ENCODE measurements around the gene GPR4.
A peak's percentile ranks its signal among the peaks of the same experiment; 100 is the strongest.
"Not testable (repeated sequence)": the region's sequence is repeated elsewhere in the genome, so short reads cannot be mapped to it uniquely, and the experiment has no call there.

GPR4 gene

DNA sequence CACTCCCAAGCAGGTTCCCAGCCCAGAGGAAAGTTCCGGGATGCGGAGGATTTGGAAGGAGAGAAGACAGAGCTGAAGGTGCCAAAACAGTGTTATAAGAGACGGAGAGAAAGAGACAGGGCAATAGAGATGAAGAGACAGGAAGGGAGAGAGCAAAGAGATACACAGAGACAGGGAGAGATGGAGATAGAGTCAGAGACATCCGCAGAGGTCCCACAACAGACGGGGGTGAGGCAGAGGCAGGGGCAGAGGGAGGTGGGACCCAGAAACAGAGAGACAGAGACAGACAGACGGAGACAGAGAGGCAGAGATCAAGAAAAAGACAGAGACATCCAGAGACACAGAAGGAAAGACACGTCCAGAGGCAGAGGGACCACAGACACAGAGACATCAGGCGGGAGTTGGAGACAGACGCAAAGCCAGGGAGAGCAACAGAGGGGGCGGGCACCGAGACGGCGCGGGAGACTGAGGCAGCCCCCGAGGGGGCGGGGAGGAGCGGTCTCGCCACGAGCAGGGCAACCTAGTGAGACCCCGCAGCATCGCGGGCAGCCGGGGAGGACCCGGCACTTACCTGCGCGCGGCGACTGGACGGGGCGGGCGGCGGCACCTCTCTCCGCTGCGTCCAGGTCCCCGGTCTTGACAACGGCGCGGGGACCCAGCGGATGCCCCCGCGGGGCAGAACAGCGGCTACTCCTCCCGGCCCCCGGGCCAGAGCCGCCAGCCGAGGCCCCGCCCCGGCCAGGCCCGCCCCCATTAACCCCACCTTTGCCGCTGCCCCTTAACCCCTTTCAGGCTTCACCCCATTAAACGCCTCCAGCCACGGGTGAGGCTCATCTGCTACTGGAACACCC is at the start of gene GPR4:
GPR4 (minus strand) TSS at position 689 of the 851 bp plus-strand sequence. CDS start 10,346 bp downstream, outside the sequence.
- DNase-seq (ENCODE audit: low read depth in 2 of 3, low spot score in 1 of 3) = no peak

DNA sequence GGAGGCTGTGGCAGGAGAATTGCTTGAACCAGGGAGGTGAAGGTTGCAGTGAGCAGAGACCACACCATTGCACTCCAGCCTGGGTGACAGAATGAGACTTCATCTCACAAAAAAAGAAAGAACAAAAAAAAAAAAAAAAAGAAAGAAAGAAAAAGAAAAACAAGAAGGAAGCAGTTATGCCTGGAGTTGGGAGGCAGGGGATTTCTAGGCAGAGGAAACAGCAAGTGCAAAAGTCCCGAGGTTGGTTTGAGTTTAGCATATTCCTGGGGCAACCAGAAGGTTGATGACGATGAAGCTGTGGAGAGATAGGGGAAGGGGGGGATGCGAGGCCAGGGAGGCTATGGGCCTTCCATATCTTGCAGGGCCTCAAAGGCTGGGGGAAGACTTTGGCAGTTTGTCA is 48.7 kb upstream of the GPR4 start:
- DNase-seq (ENCODE audit: low read depth in 2 of 3, low spot score in 1 of 3) = no peak

DNA sequence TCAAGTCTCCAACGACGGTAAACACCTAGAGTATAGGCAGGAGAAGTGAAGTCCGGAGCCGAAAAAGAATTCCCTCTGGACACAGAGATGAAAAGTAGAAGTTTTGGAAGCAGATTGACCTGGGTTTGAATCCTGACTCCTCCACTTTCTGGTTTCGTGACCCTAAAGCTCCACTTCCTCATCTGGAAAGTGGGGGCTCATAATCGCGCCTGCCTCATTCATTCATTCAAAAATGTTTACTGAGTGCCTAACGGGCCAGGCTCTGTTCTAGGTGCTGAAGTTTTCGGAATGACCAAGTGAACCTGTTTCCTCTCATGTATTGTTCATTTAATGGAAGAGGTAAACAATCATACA is 44.3 kb upstream of the GPR4 start:
- no peak for DNase-seq (ENCODE audit: low read depth in 2 of 3, low spot score in 1 of 3)

DNA sequence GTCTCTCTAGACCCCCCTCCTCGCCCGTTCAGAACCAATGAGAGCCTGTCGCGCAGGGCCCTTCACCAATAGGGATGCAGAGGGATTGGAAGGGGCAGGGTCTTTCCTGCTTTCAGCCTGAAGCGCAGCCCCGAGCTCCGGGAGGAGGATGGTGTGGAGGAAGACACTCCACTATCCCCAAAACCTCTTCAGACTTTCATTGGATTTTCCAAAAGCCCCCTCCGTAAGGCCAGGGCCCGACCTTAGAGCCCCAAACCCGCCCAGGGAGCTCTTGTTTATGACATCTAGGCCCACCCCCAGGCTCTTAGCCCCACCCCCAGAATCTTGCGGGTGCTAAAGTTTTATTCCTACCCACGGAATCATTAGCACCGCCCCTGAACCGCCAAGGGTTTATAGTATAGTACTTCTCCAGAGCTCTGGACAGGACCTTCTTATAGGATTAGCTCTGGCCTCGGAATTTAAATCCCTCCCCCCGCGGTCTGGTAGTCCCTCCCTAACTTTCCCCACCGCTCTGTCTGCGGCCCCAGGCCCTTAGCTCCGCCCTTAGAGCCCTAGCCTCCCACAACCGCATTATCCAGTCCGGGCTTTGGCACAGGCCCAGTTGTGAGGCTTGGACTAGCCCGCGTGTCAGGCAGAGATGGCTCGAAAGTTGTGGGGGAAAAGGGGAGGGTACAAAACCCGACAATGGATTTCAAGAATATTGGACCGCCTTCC is 43.8 kb upstream of the GPR4 start:
- DNase-seq (ENCODE audit: low read depth in 2 of 3, low spot score in 1 of 3) = peak; percentile 81 to 83 (median 81)

DNA sequence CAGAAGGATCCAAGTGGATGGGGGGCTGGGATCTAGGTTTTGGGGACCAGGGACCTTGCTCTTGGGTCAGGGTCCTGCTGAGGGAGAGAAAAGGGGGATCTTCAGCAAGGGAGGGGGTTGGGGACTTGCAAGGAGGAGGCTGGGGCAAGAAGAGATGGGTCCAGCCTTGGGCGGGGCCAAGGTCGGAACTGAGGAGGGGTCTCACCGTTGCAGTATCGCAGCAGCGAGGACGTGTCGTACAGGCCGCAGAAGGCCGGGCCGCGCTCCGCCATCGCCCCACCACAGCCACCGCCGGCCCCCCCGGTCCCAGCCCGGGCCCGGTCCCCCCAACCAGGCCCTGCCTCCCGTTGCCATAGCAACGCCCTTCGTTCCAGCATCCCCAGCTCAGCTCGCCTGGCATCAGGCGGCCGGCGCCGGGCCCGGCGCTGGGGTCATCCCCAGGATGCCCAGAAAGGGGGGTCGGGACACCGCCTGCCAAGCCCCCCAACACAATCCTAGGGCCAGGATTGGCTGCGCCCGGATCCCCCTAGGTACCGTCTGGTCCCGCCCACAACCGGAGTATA is 43.1 kb upstream of the GPR4 start:
- DNase-seq (ENCODE audit: low read depth in 2 of 3, low spot score in 1 of 3) = no peak

DNA sequence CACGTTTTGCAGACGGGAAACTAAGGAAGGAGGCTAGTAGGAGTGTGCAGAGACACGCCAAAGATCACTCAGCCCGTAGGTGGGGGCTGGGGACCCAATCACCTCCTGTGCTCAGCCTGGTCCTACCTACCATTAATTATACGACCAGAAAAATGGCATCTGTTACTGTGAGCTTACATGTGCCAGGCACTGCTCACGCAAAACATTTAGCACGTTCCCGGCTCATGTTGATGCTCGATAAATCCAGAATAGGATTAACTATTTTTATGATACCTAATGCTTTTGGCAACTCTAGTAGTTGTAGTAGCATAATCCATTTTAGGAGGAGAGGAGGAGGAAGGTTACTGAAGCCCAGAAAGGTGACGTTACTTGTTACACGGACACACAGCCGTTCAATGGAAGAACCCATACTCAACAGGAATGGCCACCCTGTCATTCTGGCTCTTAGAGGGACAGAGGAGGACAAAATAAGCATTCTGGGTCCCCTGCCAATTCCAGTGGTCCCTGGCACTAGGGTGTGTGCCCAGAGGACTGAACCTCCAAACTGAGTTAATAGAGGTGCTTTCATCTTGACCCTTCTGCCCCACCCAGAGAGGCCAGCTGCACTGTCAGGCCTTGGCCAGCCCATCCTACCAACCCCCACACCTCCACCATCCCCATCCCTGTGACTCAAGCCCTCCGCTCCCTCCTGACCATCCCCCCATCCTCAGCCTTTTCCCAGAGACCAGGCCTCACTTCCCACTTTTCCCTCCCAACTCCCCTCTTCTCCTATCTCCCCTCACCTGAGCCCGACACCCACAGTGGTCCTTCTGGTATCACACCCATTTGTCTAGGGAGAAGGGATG is 42.1 kb upstream of the GPR4 start:
- no peak for DNase-seq (ENCODE audit: low read depth in 2 of 3, low spot score in 1 of 3)

DNA sequence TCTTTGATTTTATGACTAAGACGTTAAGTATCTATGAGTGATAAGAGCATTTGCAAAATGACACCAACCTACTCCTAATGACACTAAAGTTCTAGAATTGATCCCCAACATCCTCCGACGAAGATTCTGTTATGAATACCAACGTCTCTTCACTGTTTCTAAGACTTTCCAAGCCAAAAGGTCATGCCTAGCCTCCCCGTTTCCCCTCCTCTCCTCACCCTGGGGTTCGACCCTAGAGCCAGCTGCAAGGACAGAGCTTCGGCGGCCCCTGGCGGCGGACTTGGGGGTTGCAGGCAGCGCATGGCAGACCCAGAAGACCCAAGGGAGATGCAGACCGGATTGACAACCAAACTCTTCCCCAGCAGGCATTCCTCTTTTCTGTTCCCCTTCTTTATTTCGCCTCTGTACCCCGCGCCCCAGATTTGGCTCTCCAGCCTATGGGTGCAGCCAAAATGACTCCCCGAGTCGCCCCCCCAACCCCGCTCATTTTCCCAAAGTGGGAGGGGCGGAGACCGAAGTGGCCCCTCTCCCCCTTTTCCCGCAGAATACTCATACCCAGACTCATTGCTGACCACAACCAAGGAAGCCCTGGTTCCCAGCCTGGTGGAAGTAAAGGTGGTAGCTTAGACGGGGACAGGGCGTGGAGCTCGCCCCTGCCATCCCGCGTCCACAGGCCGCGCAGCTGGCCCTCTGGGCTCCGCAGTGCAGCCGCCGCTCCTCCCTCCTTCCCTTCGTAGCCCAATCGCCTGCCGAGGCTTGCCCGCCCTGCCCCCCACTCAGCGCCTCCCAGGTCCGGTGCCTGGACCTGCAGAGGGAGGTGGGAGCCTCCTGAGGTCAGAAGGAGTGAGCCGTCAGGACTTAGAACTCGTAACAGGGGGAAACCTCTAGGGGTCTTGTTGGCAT is 41.3 kb upstream of the GPR4 start:
- DNase-seq (ENCODE audit: low read depth in 2 of 3, low spot score in 1 of 3) = peak; percentile 93 to 98 (median 96)

DNA sequence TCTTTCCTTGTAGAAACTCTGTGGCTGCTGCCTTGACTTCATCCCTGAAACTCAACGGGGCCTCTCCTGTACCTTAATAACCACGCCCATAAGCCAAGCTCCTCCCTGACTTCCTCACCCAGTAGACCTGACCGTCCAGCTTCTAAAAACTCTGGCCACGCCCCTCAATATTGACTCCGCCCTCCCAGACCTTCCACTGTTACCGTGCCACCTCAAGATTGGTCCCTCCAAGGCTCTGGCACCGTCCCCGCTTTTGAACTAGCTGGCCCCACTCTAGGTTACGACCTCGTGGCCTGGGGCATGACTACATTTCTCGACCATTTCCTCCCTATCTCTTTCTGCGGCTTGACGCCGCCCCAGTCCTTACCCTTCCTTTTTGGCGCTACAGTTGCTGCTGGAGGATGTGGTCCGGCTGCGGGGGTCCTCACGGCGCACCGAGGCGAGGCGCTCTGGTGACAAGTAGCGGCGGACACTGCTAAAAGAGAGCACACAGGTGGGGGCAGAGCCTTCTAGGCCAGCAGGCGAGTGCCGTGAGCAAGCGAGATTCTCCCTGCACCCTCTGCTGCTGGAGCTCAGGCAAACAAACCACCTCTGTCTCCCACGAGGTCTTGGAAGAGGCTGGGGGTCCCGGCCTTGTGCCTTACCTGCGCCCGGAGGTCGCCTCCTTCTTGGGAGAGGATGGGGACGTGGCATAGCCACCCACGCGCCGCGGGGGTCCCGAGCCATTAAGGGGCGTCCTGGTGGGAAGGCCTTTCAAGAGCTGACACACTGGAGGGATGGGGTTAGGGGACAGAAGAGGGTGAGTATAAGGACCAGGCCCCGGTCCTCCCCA is 39.5 kb upstream of the GPR4 start:
- DNase-seq (ENCODE audit: low read depth in 2 of 3, low spot score in 1 of 3) = peak; percentile 88 to 90 (median 89)

DNA sequence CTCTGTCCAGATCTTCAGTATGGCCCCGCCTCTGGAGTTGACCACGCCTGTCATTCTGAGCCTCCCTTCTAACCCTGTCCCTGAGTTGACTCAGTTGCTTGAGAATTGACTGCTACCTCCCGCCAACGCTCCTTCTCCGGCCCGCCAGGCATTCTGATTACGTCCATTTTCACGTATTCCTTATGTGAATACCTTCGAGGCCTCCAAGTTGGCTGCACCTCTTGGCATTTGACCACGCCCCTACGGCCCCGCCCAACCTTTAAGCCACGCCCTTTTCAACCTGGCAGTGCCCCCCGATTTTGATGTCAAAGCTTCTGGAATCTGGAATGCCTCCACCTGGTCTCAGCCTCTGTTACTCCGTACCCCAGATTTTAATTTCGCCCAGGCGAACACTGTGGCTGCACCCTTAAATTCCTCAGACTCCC is 38.8 kb upstream of the GPR4 start:
- peak in 2 of 3 donors; percentile 54 to 65 for DNase-seq (ENCODE audit: low read depth in 2 of 3, low spot score in 1 of 3)

DNA sequence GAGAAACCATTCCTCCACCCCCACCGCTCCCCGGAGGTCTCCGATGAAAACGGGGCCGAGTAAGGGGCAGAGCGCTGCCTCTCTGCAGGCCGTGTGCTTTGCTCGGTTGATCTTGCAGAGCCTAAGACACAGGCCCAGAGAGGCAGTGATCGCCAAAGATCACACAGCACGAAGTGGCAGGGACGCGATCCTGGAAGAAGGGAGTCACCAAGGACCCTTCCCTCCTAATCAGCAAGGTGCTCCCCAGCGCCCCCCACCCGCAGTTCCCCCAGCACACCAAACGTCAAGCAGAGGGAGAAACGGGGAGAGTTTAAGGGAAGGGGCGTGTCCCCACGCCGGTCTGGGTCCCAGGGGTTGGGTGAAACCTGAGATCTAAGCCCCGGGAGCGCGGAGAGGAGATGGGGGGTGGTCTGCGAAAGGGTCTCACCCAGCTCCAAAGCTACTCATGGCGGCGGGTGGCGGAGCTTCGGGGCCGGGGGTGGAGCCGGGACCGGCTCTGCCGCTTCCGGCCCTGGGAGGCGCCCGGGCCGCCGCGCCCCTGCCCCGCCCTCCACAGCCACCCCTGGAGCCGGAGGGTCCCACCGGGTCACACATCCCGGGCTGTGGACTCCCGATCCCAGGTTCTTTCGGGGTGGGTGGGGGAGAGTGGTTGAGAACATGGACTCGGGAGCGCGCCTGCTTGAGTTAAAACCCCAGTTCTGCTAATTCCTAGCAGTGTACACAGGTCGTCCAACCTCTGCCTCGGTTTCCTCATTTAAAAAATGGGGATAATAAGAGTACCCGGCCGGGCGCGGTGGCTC is 37.1 kb upstream of the GPR4 start, which contains the start of gene EML2:
EML2 (minus strand) TSS at position 468 of the 800 bp plus-strand sequence; CDS start at position 447, 21 bp downstream.
- peak in 1 of 3 donors; percentile 54 for DNase-seq (ENCODE audit: low read depth in 2 of 3, low spot score in 1 of 3)

DNA sequence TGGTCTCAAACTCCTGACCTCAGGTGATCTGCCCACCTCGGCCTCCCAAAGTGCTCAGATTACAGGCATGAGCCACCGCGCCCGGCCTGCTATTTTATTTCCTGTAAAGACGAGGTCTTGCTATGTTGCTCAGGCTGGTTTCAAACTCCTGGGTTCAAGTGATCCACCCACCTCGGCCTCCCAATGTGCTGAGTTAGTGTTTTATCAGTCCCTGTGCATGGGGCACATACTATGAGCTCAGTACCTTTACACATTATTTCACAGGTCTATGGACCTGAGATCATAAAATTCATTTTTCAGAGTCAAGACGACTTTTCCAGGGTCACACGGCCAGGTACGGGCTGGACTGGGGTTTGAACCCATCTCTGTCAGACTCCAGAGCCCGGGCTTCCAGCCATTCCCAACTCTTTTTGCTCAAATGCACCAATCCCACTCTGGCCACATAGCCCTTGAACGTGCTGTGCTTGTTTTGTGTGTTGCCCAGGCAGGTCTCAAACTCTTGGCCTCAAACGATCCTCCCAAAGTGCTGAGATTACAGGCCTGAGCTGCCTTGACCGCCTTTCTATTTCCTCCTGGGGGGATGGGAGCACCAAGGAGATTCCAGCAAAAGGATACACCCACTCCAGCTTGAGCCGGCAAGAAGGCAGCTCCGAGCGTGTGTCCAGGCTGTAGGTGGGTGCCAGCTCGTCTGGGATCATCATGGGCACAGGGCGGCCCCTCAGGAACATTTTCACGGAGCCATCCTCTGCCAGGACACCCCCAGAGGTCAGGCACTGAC is 36.1 kb upstream of the GPR4 start:
- no peak for DNase-seq (ENCODE audit: low read depth in 2 of 3, low spot score in 1 of 3)

DNA sequence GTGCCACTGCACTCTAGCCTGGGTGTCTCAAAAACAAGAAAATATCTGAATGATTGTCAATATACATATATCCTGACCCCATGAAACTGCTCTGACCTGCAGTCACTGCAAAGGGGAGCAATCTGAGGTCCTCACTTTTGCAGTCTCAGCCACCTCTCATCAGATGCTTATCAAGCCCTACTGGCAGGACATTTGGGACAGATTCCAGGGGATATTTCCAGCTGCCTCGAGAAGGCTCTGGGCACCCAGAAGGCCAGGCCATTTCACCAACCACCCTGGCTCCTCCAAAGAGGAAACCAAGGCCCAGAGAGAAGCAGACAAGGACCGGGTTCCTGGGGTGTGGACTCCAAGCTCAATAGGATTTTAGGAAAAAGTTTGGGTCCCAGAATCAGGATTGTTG is 34.9 kb upstream of the GPR4 start:
- no peak for DNase-seq (ENCODE audit: low read depth in 2 of 3, low spot score in 1 of 3)

DNA sequence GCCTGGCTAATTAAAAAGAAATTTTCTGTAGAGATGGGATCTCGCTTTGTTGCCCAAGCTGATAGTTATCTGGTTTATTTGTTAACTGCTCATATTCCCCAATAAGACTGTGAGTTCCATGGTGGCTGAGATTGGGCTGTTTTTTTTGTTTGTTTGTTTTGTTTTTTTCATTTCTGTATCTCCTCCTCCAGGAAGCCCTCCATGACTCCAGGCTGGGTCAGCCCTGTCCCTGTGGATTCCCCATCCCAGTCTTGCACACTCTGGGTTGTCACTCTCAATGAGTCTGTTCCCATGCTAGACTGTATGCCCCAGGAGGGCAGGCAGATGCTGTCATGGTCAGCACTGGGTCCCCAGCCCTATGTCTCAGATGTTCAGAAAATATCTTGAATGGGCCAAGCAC is 34.3 kb upstream of the GPR4 start:
- DNase-seq (ENCODE audit: low read depth in 2 of 3, low spot score in 1 of 3) = no peak

DNA sequence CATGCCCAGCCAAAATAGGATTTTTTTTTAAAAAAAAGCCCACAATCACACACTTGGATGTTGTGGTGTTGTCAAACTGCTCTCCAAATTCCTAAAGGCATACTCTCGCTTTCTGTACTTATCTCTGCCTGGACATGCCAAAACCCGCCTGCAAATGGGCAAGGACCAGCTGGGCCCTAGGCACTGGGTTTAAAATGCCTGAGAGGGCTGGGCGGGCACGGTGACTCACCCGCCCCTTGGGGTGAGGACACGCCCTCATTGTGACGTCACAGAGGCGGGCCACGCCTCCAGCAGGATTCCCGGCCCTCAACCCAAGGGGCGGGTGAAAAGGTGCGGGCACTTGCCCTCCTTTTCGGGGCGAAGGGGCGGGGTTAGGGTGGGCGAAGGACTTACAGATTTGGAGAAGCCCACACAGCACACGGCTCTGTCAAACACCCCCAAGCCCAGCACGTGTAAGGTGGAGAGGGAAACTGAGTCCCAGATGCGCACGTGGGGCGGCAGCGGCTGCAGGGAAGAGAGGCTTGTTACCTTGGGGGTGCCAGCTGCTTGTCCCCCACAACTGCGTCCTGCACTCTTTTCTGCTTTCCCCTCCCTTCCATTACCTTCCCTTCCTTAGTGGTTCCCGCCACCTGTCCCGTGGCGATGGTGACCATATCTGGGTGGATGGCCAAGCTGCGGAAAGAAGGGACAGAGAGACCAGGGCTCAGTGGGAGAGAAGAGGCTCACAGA is 30.6 kb upstream of the GPR4 start:
- DNase-seq (ENCODE audit: low read depth in 2 of 3, low spot score in 1 of 3) = peak in 2 of 3 donors; percentile 43 to 53

DNA sequence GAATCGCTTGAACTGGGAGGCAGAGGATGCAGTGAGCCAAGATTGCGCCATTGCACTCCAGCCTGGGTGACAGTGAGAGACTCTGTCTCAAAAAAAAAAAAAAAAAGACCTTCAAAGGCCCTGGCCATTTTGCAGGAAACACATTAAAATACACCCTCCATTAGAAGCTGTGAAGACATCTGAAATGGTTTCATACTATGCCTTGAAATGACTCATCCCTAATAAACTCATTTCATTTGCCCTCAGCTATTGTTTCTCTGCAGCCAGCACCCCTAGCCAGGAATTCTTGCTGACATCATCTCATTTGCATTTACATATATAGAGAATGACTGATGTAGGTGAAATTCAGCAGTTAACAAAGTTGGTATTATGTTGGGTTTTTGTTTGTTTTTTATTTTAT is 28.5 kb upstream of the GPR4 start:
- no peak for DNase-seq (ENCODE audit: low read depth in 2 of 3, low spot score in 1 of 3)

DNA sequence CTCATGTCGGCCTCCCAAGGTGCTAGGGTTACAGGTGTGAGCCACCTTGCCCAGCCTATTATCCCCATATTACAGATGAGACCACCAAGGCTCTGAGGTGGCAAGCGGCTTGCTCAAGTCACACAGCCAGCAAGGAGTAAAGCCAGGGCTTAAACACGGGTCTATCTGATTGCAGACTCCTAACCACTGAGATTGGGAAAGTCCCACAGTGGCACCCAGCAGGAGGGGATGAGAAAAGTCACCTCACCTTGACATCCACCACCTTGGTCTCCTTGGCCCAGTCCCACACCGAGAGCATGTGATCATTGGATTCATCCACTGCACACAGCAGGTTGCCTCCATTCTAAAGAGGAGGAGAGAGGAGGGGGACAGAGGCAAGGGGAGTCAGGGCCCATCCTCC is 27.7 kb upstream of the GPR4 start:
- no peak for DNase-seq (ENCODE audit: low read depth in 2 of 3, low spot score in 1 of 3)

DNA sequence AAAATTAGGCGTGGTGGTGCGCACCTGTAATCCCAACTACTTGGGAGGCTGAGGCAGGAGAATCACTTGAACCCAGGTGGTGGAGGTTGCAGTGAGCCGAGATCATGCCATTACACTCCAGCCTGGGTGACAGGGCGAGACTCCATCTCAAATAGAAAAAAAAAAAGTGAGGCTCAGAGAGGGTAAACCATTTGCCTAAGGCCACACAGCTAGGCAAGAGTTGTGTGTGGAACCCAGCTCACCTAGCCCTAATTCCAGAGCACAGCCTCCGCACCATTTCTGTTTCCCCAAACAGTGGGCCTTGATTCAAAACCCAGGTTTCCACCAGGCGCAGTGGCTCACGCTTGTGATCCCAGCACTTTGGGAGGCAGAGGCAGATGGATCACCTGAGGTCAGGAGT is 26.2 kb upstream of the GPR4 start:
- not testable (repeated sequence) for DNase-seq (ENCODE audit: low read depth in 2 of 3, low spot score in 1 of 3)

Data from stimulated activated CD4-positive, alpha-beta T cell treated with anti-CD3 and anti-CD28 coated beads, Interleukin-12 subunit alpha, Interleukin-12 subunit beta, amount 100 ng/mL, for 48 hours (primary cell).